SH-SY5Y (cell line): ENCODE data around the gene NR4A1.

Experiments
- GATA2 ChIP-seq: IDR thresholded peaks from 2 replicates; pipeline ENCODE4 v1.6.1; 2011; ENCODE audit warnings: mild to moderate bottlenecking, low read depth, low read length
- GATA3 ChIP-seq: IDR thresholded peaks from 2 replicates; pipeline ENCODE4 v1.6.1; 2011; ENCODE audit warnings: low read depth, mild to moderate bottlenecking, low read length, moderate library complexity

The NR4A1 gene

GRCh38 chr12:52050758-52051541, at the start of gene NR4A1:
Gene NR4A1, plus strand, starts transcription at chr12:52051442. Its CDS starts 2,887 bp downstream, at chr12:52054329.
- no peak for TF ChIP-seq GATA2
- TF ChIP-seq GATA3, result no peak

- TF ChIP-seq GATA3, result no peak
- TF ChIP-seq GATA2, result no peak
Measured at GRCh38 chr12:52003016-52003550, 48.2 kb upstream of the NR4A1 start.

DNA sequence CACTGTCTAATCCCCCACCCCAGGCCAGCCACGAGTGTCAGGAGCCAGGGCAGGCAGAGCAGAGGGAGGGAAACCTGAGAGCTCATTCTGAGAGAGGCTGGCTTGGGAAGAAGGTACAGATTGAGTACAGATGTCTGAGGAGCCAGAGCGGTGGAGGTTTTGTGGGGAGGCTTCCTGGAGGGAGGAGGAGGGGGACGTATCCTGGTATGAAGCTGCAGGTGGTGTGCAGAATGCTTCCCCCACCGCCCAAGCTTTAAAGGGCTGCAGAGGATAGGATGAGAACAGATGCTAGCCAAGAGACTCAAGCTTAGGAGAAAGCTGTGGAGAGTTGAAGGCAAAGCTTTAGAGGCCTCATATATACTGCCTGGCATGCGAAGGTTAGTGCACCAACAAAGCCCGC, 47.7 kb upstream of the NR4A1 start:
- TF ChIP-seq GATA2 (no peak), GATA3 (no peak)

GRCh38 chr12:52004042-52004648, 47.1 kb upstream of the NR4A1 start:
- TF ChIP-seq GATA3, result no peak
- no peak for TF ChIP-seq GATA2

DNA sequence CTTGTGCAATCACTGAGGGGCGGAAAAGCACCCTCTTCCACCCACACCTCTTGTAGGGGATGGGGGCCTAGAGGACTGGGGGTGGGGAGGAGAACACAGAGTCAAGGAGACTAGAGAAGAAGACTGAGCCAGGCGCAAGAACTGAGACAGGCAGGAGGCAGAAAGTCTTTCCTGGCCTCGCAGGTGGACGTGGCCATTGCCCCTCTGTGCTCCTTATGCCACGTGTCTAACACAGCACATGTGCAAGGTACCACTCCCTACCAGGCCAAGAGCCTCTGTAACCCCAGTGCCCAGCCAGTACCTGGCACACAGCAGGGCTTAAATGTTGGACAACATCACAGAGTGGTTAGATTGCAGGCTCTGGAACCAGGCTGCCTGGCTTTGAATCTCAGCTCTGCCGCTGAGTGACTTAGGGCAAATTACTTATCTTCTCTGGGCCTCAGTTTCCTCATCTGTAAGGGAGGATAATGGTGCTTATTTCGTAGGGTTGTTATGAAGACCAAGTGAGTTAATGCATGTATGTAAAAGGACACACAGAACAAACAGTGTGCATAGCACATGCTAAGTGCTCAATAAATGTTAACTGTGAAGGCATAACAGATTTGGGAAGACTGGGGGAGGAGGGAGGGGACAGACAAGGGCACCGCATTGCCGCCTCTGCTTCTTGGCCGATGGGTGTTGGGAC, 45.9 kb upstream of the NR4A1 start:
- TF ChIP-seq GATA3 (no peak), GATA2 (no peak)

- TF ChIP-seq GATA2, result no peak
- no peak for TF ChIP-seq GATA3
Measured at GRCh38 chr12:52005903-52006703, 45.1 kb upstream of the NR4A1 start.

DNA sequence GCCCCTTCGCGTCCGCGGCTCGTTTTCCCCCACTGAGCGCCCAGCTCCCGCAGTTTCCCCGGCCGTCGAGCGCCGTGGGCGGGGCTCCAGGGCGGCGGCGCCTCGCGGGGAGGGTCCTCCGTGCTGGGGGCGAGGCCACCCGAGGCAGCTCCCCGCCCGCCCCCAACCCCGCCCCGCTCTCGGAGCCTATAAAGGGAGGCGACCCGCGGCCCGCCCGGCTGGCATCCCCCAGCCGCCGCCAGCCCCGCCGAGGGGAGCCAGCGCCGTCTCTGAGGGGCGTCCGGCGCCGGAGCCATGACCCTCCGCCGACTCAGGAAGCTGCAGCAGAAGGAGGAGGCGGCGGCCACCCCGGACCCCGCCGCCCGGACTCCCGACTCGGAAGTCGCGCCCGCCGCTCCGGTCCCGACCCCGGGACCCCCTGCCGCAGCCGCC, 44.5 kb upstream of the NR4A1 start, which contains the start of gene TAMALIN:
TSS of gene TAMALIN (plus strand) at position 221 of the 432 bp plus-strand sequence. CDS start at position 295, 74 bp downstream.
- no peak for TF ChIP-seq GATA3
- TF ChIP-seq GATA2, result no peak

- TF ChIP-seq GATA2, result no peak
- TF ChIP-seq GATA3, result no peak
Measured at GRCh38 chr12:52007158-52007921, 43.9 kb upstream of the NR4A1 start.

GRCh38 chr12:52007982-52008510, 43.2 kb upstream of the NR4A1 start:
- TF ChIP-seq GATA2, result no peak
- TF ChIP-seq GATA3, result no peak

GRCh38 chr12:52009081-52009751, 42.0 kb upstream of the NR4A1 start:
- TF ChIP-seq GATA3 (no peak), GATA2 (no peak)

- TF ChIP-seq GATA3, result no peak
- no peak for TF ChIP-seq GATA2
Measured at GRCh38 chr12:52010152-52010622, 41.1 kb upstream of the NR4A1 start.

DNA sequence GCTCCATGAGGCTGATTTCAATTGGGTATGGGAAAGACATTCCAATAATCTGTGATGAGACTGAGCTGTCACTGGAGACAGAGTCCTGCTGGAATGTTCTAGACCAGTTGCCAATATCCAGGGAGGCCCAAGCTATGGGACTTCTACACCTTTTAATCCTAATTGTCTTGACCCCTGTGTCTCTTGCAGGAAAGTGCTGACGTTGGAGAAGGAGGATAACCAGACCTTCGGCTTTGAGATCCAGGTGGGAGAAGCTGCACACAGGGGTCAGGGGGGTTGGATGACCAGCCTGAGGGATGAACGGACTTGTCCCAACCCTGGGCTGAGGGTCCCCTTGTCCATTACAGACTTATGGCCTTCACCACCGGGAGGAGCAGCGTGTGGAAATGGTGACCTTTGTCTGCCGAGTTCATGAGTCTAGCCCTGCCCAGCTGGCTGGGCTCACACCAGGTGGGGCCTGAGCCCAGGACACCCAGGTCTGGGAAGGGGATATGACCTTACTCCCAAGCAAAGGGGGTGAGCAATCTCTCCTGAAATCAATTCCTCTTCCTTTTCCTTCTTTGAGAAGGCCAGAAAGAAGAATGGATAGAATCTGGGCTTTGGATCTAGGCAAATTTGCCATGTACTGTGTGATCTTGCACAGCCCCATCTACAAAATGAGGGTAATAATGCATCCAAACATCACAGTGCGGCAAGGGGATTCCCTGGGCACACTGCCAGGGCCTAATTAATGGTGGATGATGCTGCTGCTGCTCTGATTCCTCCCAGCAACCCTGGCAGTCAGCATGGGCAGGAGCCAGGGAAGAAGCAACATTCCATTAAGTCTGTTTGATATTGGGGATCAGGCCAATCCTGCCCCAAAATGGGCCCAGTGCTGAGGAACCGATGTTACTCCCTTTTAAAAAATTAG, 40.3 kb upstream of the NR4A1 start:
- TF ChIP-seq GATA3 (no peak), GATA2 (no peak)
